Thyroid gland (tissue), 4 donors: ENCODE results near the gene SMIM35.

ENCODE experiments used
- POLR2A ChIP-seq, 2 donors: fragments of 450-650 bp; IDR thresholded peaks; one replicate each; pipeline ENCODE4 v1.6.1; 2017; ENCODE audit warnings: antibody characterized with exemption in 2 of 2, mild to moderate bottlenecking in 2 of 2, moderate library complexity in 1 of 2
- TF ChIP-seq, protein P1 (sequence below), 6 experiments: fragments of 200-600 bp in 3 of 6; fragments of 450-650 bp in 3 of 6; sonication (generic) in 3 of 6; IDR thresholded peaks; one replicate each; pipeline ENCODE4 v1.5.1; 2016 to 2019; ENCODE audit warnings: antibody characterized with exemption in 6 of 6, mild to moderate bottlenecking in 2 of 6, inconsistent platforms in 1 of 6, moderate library complexity in 1 of 6

DNA sequence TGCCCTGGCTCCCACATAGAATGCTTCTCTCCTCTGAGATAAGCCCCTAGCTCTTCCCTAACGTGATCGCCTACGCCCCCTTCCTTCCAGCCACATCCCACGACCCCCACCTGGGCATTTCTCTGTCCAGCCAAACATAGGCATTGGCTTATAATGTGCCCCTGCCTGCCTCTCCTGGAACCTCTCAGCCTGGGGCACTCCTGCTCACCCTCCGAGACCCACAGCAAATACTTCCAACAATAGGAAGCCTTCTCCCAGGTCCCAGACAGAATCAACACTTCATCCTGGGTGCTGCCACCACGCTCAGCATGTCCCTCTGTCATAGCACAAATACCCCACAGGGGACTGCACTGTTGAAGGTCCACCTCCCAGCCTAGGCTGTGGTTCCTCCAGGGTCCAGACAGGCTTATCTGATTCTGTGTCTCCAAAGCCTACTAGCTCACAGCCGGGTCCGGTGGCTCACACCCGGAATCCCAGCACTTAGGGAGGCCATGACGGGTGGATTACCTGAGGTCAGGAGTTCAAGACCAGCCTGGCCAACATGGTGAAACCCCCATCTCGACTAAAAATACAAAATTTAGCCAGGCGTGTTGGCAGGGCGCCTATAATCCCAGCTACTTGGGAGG is 34.1 kb downstream of the SMIM35 start:
- TF ChIP-seq, protein P1, sequence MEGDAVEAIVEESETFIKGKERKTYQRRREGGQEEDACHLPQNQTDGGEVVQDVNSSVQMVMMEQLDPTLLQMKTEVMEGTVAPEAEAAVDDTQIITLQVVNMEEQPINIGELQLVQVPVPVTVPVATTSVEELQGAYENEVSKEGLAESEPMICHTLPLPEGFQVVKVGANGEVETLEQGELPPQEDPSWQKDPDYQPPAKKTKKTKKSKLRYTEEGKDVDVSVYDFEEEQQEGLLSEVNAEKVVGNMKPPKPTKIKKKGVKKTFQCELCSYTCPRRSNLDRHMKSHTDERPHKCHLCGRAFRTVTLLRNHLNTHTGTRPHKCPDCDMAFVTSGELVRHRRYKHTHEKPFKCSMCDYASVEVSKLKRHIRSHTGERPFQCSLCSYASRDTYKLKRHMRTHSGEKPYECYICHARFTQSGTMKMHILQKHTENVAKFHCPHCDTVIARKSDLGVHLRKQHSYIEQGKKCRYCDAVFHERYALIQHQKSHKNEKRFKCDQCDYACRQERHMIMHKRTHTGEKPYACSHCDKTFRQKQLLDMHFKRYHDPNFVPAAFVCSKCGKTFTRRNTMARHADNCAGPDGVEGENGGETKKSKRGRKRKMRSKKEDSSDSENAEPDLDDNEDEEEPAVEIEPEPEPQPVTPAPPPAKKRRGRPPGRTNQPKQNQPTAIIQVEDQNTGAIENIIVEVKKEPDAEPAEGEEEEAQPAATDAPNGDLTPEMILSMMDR (IDR thresholded peaks at IDR 0.05): no peak
- TF ChIP-seq POLR2A (IDR thresholded peaks at IDR 0.05): no peak
